Ishikawa (cell line): Measurements from ENCODE around the gene FBXL17.

ENCODE experiments used
- CEBPB ChIP-seq: IDR thresholded peaks from 2 replicates; pipeline ENCODE4 v1.6.1; 2012
- CREB1 ChIP-seq: IDR thresholded peaks from 2 replicates; pipeline ENCODE4 v1.6.1; 2012; ENCODE audit warnings: low read depth
- EGR1 ChIP-seq: IDR thresholded peaks from 2 replicates; pipeline ENCODE4 v1.6.1; 2012
- EP300 ChIP-seq: IDR thresholded peaks from 2 replicates; pipeline ENCODE4 v1.6.1; 2012; ENCODE audit warnings: borderline replicate concordance
- FOXM1 ChIP-seq: IDR thresholded peaks from 2 replicates; pipeline ENCODE4 v1.6.1; 2012; ENCODE audit warnings: low read depth, borderline replicate concordance
- MAX ChIP-seq: IDR thresholded peaks from 2 replicates; pipeline ENCODE4 v1.6.1; 2012
- NFIC ChIP-seq: IDR thresholded peaks from 2 replicates; pipeline ENCODE4 v1.6.1; 2012
- RAD21 ChIP-seq: IDR thresholded peaks from 2 replicates; pipeline ENCODE4 v1.6.1; 2012; ENCODE audit warnings: low read depth
- REST ChIP-seq: IDR thresholded peaks from 2 replicates; pipeline ENCODE4 v1.6.1; 2012; ENCODE audit warnings: low read depth, mild to moderate bottlenecking
- TAF1 ChIP-seq: IDR thresholded peaks from 2 replicates; pipeline ENCODE4 v1.6.1; 2012; ENCODE audit warnings: low read depth, mild to moderate bottlenecking
- TCF12 ChIP-seq: IDR thresholded peaks from 2 replicates; pipeline ENCODE4 v1.6.1; 2012; ENCODE audit warnings: low read depth
- TEAD4 ChIP-seq: IDR thresholded peaks from 2 replicates; pipeline ENCODE4 v1.6.1; 2012
- USF1 ChIP-seq: IDR thresholded peaks from 2 replicates; pipeline ENCODE4 v1.6.1; 2012
- YY1 ChIP-seq: IDR thresholded peaks from 2 replicates; pipeline ENCODE4 v1.6.1; 2012; ENCODE audit warnings: low read depth
- ZBTB7A ChIP-seq: IDR thresholded peaks from 2 replicates; pipeline ENCODE4 v1.6.1; 2012; ENCODE audit warnings: low read depth

FBXL17 gene

GRCh38 chr5:108081707-108082106 is 300.2 kb downstream of the FBXL17 start:
- no peak for TF ChIP-seq NFIC
- no peak for TF ChIP-seq CREB1

GRCh38 chr5:108079753-108080152 is 302.1 kb downstream of the FBXL17 start:
- TF ChIP-seq MAX (no peak), YY1 (no peak), TAF1 (no peak), EP300 (no peak), CREB1 (no peak), RAD21 (no peak), ZBTB7A (no peak), USF1 (no peak), EGR1 (no peak), TCF12 (no peak)

- no peak for TF ChIP-seq CREB1
- no peak for TF ChIP-seq TAF1
These were observed 303.0 kb downstream of the FBXL17 start for GRCh38 chr5:108078882-108079281.

GRCh38 chr5:108078345-108078744 is 303.6 kb downstream of the FBXL17 start:
- no peak for TF ChIP-seq REST
- TF ChIP-seq CEBPB = no peak
- no peak for TF ChIP-seq RAD21
- no peak for TF ChIP-seq EP300

- TF ChIP-seq ZBTB7A (no peak), EP300 (no peak), EGR1 (no peak), RAD21 (no peak), NFIC (no peak), REST (no peak)
These were observed 307.3 kb downstream of the FBXL17 start for GRCh38 chr5:108074626-108075025.

GRCh38 chr5:108064302-108064701 is 317.6 kb downstream of the FBXL17 start:
- no peak for TF ChIP-seq MAX
- no peak for TF ChIP-seq REST
- TF ChIP-seq EGR1 = no peak
- TF ChIP-seq USF1 = no peak
- TF ChIP-seq TCF12 = no peak
- TF ChIP-seq NFIC = no peak
- no peak for TF ChIP-seq RAD21
- TF ChIP-seq EP300 = no peak
- no peak for TF ChIP-seq TAF1
- no peak for TF ChIP-seq TEAD4
- no peak for TF ChIP-seq YY1
- no peak for TF ChIP-seq ZBTB7A
- no peak for TF ChIP-seq CREB1
- TF ChIP-seq CEBPB = no peak
- TF ChIP-seq FOXM1 = no peak
